Right hindlimb (tissue), 1 donor: ENCODE results near the gene SPACA9.

ENCODE experiments used
- DNase-seq: peaks from one replicate; pipeline ENCODE4 v3.0.0-alpha.2; 2018

The SPACA9 gene

DNA sequence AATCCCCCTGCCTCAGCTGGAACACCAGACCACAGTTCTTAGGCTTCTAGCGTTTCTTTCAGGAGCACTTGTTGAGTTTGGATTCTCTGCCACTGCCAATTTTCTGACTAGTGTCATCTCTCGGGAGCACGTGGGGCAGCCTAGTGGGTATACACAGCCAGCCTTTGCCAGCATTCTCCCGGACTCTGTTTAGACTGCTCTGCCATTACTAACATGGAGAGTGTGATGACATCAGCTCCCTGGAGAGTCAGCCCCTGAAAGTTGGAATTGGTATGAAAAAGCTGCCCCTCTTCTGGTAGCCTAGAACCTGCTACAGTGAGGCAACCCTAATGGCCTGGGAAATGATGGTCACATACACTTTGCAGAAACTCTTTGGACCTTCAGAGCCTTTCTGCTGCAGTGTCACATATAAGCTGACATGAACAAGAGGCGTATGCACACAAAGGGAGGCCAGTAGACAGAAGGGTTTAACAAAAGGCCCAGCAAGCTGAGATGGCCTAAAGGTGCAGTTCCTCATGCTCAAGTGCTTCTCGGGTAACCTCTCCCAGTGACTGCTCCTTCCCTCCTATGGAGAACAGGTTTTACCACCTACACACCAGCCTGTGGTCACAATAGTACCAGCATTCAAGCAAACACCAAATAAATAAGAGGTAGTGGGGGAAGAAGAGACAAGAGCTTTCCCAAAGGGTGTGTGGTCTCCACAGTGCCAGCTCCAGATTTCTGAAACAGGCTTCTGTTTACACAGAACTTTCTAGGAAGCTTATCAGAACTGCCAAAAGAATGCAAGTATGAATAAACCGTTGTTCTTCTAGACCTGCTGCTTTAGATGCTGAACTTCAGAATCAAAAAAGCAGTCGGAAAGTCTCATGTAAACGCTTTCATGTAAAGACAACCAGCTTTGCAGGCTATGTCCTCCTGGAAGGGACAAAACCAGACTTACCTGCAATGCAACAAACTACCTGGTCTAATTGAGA is 16.5 kb downstream of the SPACA9 start:
- DNase-seq = no peak

DNA sequence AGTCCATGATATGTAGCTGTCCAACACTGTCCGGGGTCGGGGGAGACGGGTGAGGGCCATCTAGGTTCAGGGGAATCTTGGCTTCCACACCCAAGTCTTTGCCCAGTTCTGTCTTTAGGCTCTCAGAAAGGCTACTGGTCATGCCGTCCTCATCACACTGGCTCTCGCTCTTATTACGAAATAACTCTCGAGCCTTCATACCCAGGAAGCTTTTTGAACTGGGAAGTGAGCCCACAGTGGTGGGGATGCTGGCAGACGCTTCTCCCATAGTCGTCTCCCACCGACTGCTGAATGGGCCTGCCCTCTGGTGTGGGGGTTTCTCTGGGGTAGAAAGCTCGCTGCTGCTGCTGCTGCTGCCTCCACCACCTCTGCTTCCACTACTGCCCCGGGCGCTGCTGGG is 17.6 kb downstream of the SPACA9 start:
- DNase-seq = no peak

DNA sequence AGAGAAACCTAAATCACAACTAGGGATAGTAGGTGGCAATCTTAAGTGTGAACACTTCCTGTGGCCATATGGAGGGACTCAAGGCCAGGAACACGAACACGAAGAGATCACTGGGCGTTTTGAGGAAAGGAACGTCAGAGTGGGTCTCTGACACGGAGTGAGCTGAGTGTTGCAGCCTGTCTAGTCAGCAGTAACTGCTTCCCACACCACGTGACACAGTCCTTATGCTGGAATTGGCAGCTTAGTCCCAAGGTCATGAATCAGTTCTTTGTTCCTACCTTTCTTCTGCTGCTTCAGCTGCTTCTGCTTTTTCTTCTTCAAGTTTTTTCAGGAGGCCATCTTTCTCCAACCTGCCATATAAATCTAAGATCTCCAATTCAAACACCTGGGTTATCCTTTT is 18.2 kb downstream of the SPACA9 start:
- DNase-seq = no peak

DNA sequence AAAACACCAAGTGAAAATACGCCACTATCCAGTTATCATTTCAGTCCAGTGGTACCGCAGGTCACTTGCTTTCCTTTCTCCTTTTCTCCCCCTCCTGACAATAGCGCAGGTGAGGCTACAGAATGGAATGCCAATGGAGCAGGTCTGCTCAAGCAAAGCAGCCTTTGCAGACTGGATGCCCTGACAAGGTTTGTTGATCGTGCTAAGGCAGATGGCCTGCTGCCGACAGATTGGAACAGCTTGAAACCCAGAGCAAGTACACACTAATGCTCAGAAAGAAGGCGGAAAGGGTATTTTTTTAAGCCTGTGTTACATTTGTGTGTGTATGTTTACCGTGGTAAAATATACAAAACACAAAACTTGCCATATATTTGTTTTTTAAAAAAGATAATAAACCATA is 19.4 kb downstream of the SPACA9 start:
- DNase-seq = no peak

DNA sequence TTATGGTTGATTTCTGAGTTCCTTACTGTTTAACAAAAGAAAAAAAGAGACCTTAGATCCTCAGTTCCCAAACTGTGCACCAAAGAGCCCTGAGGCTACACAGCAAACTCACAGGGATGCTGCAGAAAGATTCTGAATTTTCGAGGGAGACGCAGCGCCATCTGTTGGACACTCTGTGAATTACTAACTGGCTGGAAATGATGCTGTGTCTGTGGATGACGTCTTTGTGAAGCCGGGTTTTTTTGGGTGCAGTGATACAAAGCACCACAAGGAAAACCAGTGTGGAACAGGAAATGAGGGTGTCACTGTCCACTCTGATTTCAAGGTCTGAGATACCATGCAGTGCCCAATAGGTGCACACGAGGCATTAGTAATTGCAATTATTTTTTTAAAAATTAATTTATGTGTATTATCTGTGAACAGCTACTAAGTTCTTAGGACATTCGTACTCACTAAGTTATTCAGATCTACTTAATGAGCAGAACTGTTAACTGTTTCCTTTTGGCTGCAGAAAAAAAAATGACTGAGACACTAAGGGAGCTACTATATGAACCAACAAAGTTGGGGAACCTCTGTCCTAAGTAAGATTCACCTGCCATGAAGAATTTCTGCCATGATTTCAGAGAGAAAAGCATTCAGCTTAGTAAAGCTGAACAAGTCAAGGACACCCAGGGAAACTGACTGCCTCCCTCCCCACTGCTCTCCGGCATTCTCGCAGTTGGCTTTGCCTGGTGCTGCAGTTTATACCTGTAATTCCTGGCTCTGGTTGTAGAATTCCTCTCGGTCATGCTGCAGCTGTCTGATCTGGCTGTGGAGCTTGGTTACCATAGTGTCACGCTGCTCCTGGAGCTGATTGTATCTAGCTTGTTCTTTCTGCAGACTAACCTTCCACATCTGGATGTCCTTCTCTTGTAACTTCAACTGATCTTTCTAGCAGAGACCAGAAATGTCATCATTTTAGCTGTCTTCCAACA is 23.4 kb downstream of the SPACA9 start:
- DNase-seq = peak; percentile 88

DNA sequence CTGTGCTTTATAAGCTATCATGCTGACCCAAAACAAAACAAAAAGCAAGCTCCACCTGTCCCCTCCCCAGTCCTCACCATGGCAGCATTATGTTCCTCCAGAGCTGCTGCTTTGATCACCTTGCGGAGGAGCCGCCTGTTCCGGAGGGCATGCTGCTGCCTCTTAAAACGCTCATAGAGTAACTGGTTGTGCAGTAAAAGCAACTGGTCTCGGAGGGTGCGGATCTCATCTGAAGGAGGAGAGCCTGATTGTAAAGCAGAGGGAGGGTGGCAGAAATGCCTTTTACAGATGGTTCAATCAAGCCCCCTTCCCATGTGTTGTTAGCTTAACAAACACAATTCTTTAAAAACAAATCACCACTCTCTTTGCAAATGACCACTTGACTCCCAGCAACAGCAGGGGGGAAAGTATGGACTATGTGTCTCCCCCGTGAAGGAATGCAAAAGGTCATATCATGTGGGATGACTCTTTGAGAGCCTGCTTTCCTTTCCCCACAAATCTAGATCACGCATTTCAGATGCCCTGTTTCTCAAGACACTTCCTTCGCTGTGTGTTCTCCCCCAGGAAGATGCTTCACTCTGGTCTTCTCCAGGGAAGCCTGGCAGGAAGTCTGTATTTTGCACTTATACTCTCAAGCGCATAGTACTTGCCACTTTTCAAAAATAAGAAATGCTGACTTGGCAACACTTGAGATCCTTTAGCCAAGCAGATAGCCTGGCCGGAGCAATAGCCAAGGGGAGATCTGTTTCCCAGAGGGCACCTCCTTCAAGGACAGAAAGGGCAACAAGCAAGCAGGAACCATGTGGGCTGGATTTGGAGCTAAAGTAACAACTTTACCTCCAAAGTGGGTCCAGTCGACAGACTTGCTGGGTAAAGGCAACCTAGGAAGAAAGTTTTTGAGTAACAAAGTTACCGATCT is 25.1 kb downstream of the SPACA9 start:
- no peak for DNase-seq

DNA sequence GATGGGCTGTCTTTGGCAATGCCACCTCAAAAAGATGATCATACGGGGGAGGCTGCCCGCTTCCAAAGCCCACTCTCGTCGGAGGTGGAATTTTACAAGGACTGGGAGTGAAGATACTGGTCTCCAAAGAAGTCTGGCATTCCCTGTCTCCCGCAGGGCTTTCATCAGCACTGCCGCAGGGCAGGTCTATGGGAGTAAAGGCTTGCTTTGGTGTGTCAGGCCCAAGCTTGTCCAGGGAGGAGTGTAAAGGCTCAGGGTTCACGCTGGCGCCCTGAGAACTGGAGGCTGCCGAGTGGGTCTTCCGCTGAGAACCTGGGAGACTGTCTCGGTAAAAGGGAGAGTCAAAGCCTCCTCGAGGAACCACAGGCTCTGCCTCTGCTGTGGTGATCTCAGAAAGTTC is 27.0 kb downstream of the SPACA9 start:
- DNase-seq = no peak

DNA sequence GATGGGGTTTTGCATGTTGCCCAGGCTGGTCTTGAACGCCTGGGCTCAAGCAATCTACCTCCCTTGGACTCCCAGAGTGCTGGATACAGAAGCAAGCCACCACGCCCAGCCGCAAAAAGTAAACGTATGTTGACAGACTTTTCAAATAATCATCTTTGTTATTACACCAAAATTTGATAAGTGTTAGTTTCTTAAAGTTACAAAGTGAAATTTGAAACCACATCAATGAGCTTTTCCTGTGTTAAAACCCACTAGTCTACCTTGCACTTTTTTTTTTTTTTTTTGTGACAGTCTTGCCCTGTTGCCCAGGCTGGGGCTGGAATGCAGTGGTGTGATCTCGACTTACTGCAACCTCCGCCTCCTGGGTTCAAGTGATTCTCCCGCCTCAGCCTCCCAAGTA is 29.9 kb downstream of the SPACA9 start:
- DNase-seq = no peak

DNA sequence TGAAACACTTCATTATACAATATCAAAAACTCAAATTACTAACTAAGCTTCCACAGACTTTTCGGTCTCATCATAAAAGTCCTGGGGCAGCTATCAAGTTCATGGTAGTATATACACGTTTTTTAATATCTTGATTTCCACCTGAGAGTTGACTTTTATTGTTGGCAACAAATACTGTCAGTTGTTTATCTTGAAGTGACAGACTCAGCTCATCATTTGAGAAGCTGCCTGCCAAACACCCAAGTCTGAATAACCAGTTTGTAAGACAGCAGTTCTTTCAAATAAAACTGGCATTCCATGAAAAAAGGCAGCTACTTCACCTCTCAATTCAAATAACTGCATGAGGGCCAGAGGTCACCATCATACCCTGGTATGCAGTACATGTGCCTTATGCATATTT is 30.6 kb downstream of the SPACA9 start:
- no peak for DNase-seq

DNA sequence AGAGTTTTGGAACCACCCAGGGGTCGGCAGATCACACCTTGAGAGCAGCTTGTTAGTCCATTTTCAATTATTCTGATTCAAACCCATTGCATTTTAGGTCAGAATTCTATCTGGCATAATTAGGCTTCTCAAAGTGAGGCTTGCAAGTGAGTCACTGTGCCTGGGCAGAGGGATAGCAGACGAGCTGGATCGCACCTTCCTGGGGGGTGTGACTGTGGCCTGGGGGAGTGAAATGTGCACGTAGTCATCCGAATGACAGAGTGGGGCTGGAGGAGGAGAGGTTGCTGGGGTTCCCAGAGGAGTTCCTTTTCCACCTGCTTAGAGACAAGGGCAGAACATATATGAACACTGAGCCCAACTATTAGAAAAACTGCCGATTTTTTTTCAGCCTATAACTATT is 31.7 kb downstream of the SPACA9 start:
- DNase-seq = no peak

DNA sequence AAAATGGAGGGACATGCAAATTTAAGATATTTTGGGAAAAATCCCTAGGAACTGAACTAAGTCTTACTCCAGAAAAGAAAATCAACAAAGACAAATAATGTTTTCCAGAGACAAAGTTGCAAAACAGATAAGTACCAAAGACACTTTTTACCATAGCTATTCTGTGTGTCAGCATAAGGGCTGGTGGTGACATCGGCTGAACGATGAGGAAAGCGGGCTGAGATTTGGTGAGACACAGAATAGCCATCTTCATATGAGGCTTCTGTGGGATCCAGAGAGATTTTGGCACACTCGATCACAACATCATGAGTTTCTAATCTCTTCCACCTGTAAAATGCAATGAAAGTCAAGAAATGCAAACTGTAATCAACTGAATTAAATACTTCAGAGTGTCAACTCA is 33.4 kb downstream of the SPACA9 start:
- no peak for DNase-seq

DNA sequence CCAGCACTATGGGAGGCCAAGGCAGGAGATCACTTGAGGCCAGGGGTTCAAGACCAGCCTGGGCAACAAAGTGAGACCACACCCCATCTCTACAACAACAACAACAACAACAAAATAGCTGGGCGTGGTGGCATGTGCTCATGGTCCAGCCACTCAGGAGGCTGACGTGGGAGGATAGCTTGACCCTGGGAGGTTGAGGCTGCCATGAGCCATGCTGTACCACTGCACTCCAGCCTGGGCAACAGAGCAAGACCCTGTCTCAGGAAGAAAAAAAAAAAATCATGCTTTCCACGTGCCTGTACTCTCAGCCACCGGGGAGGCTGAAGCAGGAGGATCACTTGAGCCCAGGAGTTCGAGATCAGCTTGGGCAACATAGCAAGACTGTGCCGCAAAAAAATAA is 36.2 kb downstream of the SPACA9 start:
- DNase-seq = no peak

DNA sequence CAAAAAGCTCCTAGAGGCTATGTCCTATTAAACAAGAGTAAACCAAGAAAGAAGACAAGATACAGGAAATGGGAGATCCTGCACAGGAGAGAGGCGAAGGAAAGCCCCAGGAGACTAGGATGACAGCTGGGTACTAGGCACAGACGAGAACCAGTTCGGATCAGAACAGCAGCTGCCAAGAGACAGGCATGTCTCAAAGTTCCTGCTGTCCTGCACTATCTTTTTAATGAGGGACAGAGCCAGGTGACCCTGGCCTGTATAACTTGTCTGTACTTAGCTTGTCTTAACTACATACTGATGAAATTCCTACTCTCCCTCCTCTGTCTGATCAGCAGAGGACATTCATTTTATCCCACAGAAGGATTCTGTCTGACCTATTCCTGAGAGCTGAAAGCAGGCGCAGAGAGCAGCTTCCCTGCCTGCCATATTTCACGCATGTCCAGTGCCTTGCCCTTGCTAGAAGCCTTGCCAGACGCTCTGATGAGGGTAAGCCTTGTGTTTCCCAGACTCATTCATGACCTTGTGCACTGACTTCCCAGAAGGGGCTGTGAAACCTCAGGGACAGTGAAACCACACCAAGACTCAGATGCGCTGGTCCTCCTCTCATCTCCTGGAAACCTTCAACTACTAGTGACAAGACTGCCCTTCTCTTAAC is 41.0 kb downstream of the SPACA9 start:
- DNase-seq = peak; percentile 28

DNA sequence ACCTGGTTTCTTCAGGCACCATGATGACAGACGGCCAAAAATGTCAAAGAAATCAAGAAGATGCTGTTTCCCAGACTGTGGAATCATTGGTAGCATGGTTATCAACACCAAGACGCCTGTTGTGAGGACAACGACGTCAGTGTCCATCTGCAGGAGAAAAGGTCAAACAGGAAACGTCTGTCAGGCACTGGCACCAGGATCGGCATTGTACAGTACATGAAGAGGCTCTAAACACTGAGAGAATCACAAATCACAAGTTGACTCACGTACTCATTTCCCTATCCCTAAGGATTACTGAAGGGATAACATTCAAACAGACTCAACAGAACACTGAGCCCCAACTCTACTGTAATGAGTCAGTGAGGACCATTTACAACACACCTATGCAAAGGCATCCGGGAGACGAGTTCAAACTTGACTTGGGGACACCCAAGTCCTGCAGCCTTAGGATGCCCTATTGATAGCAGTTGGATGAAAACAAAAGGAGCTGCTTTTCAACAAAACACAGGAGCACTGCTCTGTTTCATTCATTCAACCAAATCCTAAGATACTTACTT is 44.7 kb downstream of the SPACA9 start:
- no peak for DNase-seq

DNA sequence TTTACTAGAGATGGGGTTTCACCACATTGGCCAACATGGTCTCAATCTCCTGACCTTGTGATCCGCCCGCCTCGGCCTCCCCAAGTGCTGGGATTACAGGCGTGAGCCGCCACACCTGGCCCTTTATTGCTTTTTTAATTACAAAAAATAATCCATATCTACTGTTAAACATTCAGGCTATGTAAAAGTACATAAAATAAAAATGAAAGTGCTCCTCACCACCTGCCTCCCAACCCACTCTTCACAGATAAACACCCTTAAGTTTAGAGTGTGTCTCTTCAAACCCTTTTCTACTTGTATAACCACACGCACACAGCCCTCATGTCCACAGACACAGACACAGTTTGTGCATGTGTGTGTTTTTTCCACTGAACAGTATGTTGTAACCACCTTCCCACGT is 49.0 kb downstream of the SPACA9 start:
- DNase-seq = no peak

DNA sequence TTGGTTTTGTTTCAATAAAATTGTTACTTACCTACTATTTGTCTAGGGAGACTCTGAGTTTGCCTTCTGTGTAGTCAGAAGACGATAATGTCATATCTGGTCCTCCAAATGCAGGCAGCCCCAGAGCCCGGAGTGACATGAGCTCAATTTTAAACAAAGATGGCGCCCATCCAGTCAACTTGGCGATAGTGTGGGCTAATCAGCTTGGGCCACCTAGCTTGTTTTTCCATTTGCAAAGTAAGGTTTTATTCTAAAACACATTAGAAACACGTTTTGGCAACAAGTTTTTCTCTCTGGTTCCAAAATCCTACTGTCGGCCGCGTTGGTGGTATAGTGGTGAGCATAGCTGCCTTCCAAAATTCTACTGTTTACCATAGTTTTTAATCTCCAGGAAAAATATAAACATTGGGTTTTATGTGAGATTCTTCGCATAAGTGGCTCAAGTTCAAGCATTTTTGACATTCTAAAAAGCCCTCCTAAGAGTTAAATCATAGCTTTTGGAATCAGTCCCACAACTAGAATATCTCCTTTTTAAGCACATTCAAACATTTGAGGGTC is 52.6 kb downstream of the SPACA9 start:
- DNase-seq = no peak

DNA sequence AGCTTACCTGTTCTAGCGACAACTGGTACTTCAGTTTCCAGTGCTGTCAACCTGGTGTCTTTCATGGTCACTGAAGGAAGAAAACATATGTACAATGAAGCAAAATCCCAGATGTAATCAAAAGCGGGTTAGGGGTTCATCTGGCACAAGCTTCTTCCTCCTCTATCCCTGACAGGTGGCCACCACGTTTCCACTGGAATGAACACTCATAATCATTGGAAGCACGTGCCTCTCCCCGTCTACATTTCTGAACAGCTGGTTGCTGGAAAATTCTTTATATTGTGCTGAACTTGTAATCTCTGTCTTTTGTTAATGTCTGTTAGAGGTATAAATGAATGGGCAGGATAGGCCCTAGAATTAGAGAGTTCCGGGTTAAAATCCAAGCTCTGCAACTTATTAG is 56.3 kb downstream of the SPACA9 start:
- DNase-seq = no peak

DNA sequence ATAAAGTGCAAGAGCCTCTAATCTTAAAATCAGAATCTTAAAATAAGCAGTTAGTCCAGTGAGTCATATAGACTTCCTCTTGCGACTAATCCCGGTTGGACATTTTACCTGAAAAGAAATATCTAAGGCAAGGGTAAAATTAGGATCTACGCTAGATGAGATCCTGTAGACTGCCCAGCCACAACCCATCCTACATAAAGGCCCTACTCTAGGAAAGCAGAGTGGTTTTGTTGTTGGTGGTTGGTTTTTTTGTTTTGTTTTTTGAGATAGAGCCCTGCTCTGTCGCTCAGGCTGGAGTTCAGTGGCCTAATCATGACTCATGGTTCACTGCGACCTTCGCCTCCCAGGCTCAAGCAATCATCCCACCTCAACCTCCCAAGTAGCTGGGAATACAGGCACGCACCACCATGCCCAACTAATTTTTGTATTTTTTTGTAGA is 58.8 kb downstream of the SPACA9 start:
- DNase-seq = no peak

DNA sequence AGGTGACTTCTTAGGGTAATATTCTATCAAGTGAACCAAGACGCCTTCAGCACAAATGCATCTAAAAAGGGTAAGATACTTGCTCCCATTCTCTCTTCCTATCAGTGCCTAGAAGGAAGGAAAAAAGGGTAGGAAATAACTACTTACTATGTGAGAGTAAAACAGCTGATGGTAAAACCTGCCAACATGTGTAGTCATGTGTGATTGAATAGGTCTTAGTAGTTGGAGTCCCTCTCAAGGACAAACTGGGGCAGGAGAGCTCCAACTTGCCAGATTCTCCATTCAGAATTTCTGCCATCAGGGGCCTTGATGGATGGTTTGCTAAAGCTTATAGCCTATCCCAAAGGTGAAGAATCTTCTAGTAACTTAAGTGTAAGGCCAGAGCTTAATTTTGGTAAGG is 60.5 kb downstream of the SPACA9 start:
- DNase-seq = no peak
